ENCODE results near the gene ZBTB7B. TPM values are rescaled to one million over a fixed set of nuclear protein-coding genes. Genes with fewer than 3 reads are reported as not detected.

ZBTB7B gene
- total and polyA plus RNA-seq, 9 of the 15 experiments (the other 6 are each of a cell fraction or from before 2014, with no cell fraction given): 0.04 to 46.5 (median 15.2) TPM

DNA sequence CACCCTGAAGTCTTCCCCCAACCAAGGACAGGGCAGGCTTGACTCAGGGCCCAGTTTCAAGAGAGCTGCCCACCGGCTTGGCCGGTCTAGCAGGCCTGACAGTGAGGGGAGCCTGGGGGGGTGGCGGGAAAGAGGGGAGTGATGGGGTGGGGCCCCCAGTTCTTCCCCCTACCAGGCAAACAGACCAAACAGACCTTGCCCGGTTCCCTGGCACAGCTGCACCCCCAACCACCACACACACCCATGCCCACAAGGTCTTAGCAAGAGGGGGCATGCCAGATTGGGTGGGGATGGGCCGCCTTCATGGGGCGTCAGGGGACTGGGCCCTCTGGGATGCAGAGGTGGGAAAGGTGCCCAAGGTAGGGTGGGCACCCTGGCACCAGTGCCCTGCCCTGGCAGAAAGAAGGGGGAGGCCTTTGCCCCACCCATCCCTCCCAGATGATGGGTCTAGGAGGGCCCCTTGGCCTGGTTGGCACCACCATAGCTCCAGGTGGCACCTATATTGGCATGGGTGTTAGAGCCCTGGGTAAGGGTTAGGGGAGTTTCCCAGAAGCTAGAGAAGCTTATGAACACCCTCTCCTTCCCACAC is 8.9 kb downstream of the ZBTB7B start:
- WGBS (ENCODE audit: insufficient coverage, low coverage, missing lambda C conversion rate): no CpG with 5 or more reads among the region's 6 CpGs
- peak overlapping the region in 1 of 2 experiments; percentile 85; a peak in 1 of 4 replicates for H3K9ac ChIP-seq (ENCODE audit: insufficient read depth in 1 of 2, low read depth in 2 of 2, low read length in 2 of 2)
- no peaks in the 10 kb centered on the region; the same call in 1 of the 2 replicates for H4K20me1 ChIP-seq (replicated peaks; ENCODE audit: control insufficient read depth, insufficient read depth, low read length)
- DNase-seq (ENCODE audit: extremely low read depth in 1 of 4, low spot score in 3 of 4) (no peak), ATAC-seq (no peak), FAIRE-seq (no peak)
- H2AFZ ChIP-seq (ENCODE audit: low read depth, low read length): no peak overlapping the region
- ChIA-PET CTCF (ENCODE audit: low intra/inter-chr PET ratio) (no interaction called here), POLR2A (interaction anchor here (0.7 to 1.3 kb wide), 5 partner anchors 18 to 75 kb away, joined by 3 to 5 read pairs (median 4); partner anchors contain the start of genes ADAM15, LENEP and PMVK)
- in situ Hi-C loops (cut with MboI) (no loop called here), intact Hi-C loops (cut with micrococcal nuclease) (no loop called here)
- H3K9me1 ChIP-seq (ENCODE audit: control insufficient read depth, insufficient read depth, low read length): no peaks in the 10 kb centered on the region
- peaks cover 73 to 91% of the 10 kb centered on the region in 2 experiments for H3K4me1 ChIP-seq (replicated peaks in 1 of 2; ENCODE audit: control insufficient read depth in 2 of 2, insufficient read depth in 2 of 2, low read length in 2 of 2)
- H3K4me2 ChIP-seq (ENCODE audit: insufficient read depth, low read length): peak overlapping the region; percentile 19; the same call in 1 of the 2 replicates
- H3K36me3 ChIP-seq (ENCODE audit: control insufficient read depth, insufficient read depth, low read length): peaks cover 74% of the 10 kb centered on the region; the same call in 2 of the 3 replicates
- H3K79me2 ChIP-seq (ENCODE audit: control insufficient read depth, insufficient read depth, low read length): peaks cover 71% of the 10 kb centered on the region
- peak; percentile 80 for TF ChIP-seq HNRNPL (IDR thresholded peaks at IDR 0.05; ENCODE audit: low read depth, low read length)
- peak; percentile 56; the same call in 1 of the 2 replicates for TF ChIP-seq POLR2G (IDR thresholded peaks at IDR 0.05; ENCODE audit: low read depth, low read length)
- TF ChIP-seq SMARCE1 (IDR thresholded peaks at IDR 0.05): no peak
- no TSS peak for BruUV-seq (replicated peaks)
- no peaks in the 10 kb centered on the region for H3K27me3 ChIP-seq (ENCODE audit: control insufficient read depth in 2 of 2, insufficient read depth in 2 of 2, low read length in 2 of 2)
- H3K4me3 ChIP-seq: no peak overlapping the region
- H3K9me3 ChIP-seq (replicated peaks; ENCODE audit: control insufficient read depth, insufficient read depth, low read depth, low read length): no peaks in the 10 kb centered on the region
- H3K27ac ChIP-seq (ENCODE audit: extremely low read depth, low read depth, low read length): peak overlapping the region; percentile 51; the same call in 1 of the 3 replicates

DNA sequence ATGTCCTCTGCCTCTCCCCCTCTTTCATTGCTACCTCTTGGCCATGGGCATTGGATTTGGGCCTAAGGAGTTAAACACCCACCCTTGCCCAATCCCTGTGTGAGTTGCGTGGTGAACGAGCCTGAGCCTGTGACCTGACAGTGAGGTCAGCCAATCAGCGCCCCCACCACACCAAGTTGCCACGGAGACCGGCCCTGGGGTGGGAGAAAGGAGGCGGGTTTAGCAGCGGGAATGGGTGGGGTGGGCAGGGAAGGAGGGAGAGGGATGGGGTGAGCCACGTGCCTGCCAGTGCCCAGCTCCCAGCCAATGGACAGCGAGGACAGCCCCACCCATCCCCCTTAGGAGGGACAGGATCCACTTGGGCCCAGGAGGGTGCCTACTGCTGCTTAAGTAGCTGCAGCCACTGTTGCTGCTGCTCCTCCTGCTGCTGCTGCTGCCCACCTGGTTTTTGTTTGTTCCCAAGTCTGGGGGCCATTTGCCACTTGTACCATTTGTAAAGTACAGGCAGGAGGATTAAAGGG is 9.5 kb downstream of the ZBTB7B start:
- Histone ChIP-seq H2AFZ (ENCODE audit: low read depth, low read length) (no peak overlapping the region), H3K9me1 (ENCODE audit: control insufficient read depth, insufficient read depth, low read length) (no peaks in the 10 kb centered on the region), H3K36me3 (ENCODE audit: control insufficient read depth, insufficient read depth, low read length) (peaks cover 74% of the 10 kb centered on the region; the same call in 2 of the 3 replicates), H4K20me1 (replicated peaks; ENCODE audit: control insufficient read depth, insufficient read depth, low read length) (no peaks in the 10 kb centered on the region; the same call in 1 of the 2 replicates), H3K9me3 (replicated peaks; ENCODE audit: control insufficient read depth, insufficient read depth, low read depth, low read length) (no peaks in the 10 kb centered on the region), H3K4me1 (replicated peaks in 1 of 2; ENCODE audit: control insufficient read depth in 2 of 2, insufficient read depth in 2 of 2, low read length in 2 of 2) (peaks cover 73 to 93% of the 10 kb centered on the region in 2 experiments), H3K4me2 (ENCODE audit: insufficient read depth, low read length) (peak overlapping the region; percentile 19; the same call in 1 of the 2 replicates), H3K27me3 (ENCODE audit: control insufficient read depth in 2 of 2, insufficient read depth in 2 of 2, low read length in 2 of 2) (no peaks in the 10 kb centered on the region), H3K79me2 (ENCODE audit: control insufficient read depth, insufficient read depth, low read length) (peaks cover 65% of the 10 kb centered on the region), H3K4me3 (no peak overlapping the region), H3K27ac (ENCODE audit: extremely low read depth, low read depth, low read length) (peak overlapping the region; percentile 51; the same call in 2 of the 3 replicates), H3K9ac (ENCODE audit: insufficient read depth in 1 of 2, low read depth in 2 of 2, low read length in 2 of 2) (peak overlapping the region in 1 of 2 experiments; percentile 80; a peak in 2 of 4 replicates)
- DNase-seq (ENCODE audit: extremely low read depth in 1 of 4, low spot score in 3 of 4): peak; percentile 76 to 79 (median 78)
- intact Hi-C loops (cut with micrococcal nuclease) (no loop called here), in situ Hi-C loops (cut with MboI) (no loop called here)
- 11% methylated on average over 3 of the region's 9 CpGs for WGBS (ENCODE audit: insufficient coverage, low coverage, missing lambda C conversion rate)
- ChIA-PET POLR2A (interaction anchor here (0.6 to 1.9 kb wide), 12 partner anchors 7 to 1113 kb away, joined by 3 to 8 read pairs (median 3); partner anchors contain the start of genes ADAM15, FLAD1, LENEP and PMVK), CTCF (ENCODE audit: low intra/inter-chr PET ratio) (no interaction called here)
- peak; percentile 60 for FAIRE-seq
- peak; percentile 29 for ATAC-seq
- no TSS peak for BruUV-seq (replicated peaks)
- no peak for TF ChIP-seq HNRNPLL (IDR thresholded peaks at IDR 0.05; ENCODE audit: low read depth, low read length, poor library complexity, severe bottlenecking)
- TF ChIP-seq, protein P1, sequence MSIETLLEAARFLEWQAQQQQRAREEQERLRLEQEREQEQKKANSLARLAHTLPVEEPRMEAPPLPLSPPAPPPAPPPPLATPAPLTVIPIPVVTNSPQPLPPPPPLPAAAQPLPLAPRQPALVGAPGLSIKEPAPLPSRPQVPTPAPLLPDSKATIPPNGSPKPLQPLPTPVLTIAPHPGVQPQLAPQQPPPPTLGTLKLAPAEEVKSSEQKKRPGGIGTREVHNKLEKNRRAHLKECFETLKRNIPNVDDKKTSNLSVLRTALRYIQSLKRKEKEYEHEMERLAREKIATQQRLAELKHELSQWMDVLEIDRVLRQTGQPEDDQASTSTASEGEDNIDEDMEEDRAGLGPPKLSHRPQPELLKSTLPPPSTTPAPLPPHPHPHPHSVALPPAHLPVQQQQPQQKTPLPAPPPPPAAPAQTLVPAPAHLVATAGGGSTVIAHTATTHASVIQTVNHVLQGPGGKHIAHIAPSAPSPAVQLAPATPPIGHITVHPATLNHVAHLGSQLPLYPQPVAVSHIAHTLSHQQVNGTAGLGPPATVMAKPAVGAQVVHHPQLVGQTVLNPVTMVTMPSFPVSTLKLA (conservative IDR thresholded peaks at IDR 0.05): peak; percentile 44 to 52; a peak in 2 of 4 replicates
- TF ChIP-seq, protein P2, sequence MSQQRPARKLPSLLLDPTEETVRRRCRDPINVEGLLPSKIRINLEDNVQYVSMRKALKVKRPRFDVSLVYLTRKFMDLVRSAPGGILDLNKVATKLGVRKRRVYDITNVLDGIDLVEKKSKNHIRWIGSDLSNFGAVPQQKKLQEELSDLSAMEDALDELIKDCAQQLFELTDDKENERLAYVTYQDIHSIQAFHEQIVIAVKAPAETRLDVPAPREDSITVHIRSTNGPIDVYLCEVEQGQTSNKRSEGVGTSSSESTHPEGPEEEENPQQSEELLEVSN (IDR thresholded peaks at IDR 0.05; ENCODE audit: borderline replicate concordance in 1 of 2, extremely low read depth in 1 of 2, insufficient read depth in 1 of 2, insufficient read length in 1 of 2, low read depth in 1 of 2, low read length in 1 of 2, poor library complexity in 1 of 2, severe bottlenecking in 1 of 2): peak in 1 of 2 experiments; percentile 37
- no peak for TF ChIP-seq PCBP1 (IDR thresholded peaks at IDR 0.05; ENCODE audit: low read depth, low read length, poor library complexity, severe bottlenecking)
- peak; percentile 50; the same call in 1 of the 2 replicates for TF ChIP-seq BHLHE40 (IDR thresholded peaks at IDR 0.05; ENCODE audit: low read length)
- TF ChIP-seq CEBPB (tag; IDR thresholded peaks at IDR 0.05): peak; percentile 50
- peak; percentile 47 for TF ChIP-seq NFYB (IDR thresholded peaks at IDR 0.05; ENCODE audit: extremely low read depth, insufficient read length)

Measured in K562 (cell line).